OCI-LY1 (cell line): ENCODE results near the gene GIPC2.

Source experiments
- H2AFZ ChIP-seq: fragments of 200-600 bp; sonication (generic), shearing (Covaris generic); 2 replicates; pipeline ENCODE4 v1.6.0; 2014; ENCODE audit warnings: antibody characterized with exemption, mild to moderate bottlenecking, low read length
- H3F3A ChIP-seq: fragments of 200-600 bp; sonication (generic), shearing (Covaris generic); 2 replicates; pipeline ENCODE4 v1.6.0; 2014; ENCODE audit warnings: mild to moderate bottlenecking, antibody characterized with exemption, low read length, moderate library complexity; ENCODE audit not compliant: insufficient read depth
- H3K27ac ChIP-seq: fragments of 200-600 bp; sonication (generic); 2 replicates; pipeline ENCODE4 v1.5.1; 2014; ENCODE audit warnings: low read length, mixed run types, mild to moderate bottlenecking, low read depth; ENCODE audit not compliant: poor library complexity, severe bottlenecking
- H3K27me3 ChIP-seq: fragments of 200-600 bp; sonication (generic); 2 replicates; pipeline ENCODE4 v1.6.0; 2014; ENCODE audit warnings: antibody characterized with exemption, mild to moderate bottlenecking, low read length, moderate library complexity; ENCODE audit not compliant: insufficient read depth
- H3K36me3 ChIP-seq: fragments of 200-600 bp; sonication (generic); 2 replicates; pipeline ENCODE4 v1.6.1; 2014; ENCODE audit warnings: mild to moderate bottlenecking, antibody characterized with exemption, low read length, moderate library complexity, mixed read lengths; ENCODE audit not compliant: insufficient read depth
- H3K4me1 ChIP-seq: fragments of 200-600 bp; sonication (generic); 2 replicates; pipeline ENCODE4 v1.5.1; 2014; ENCODE audit warnings: mild to moderate bottlenecking, low read length, moderate library complexity; ENCODE audit not compliant: insufficient read depth, severe bottlenecking
- H3K4me2 ChIP-seq: fragments of 200-600 bp; sonication (generic), shearing (Covaris generic); 2 replicates; pipeline ENCODE4 v1.6.1; 2014; ENCODE audit warnings: low read length
- H3K4me3 ChIP-seq: fragments of 200-600 bp; sonication (generic); 2 replicates; pipeline ENCODE4 v1.5.1; 2014; ENCODE audit warnings: low read length, low read depth, mild to moderate bottlenecking, mixed read lengths; ENCODE audit not compliant: poor library complexity, severe bottlenecking
- H3K79me2 ChIP-seq: fragments of 200-600 bp; shearing (Covaris generic); 2 replicates; pipeline ENCODE4 v1.6.1; 2016; ENCODE audit warnings: mixed run types, low read length, mixed read lengths; ENCODE audit not compliant: insufficient read depth
- H3K9ac ChIP-seq: fragments of 200-600 bp; sonication (generic), shearing (Covaris generic); 2 replicates; pipeline ENCODE4 v1.6.1; 2014; ENCODE audit warnings: mild to moderate bottlenecking, low read length, mixed read lengths
- H3K9me2 ChIP-seq: fragments of 200-600 bp; sonication (generic), shearing (Covaris generic); 2 replicates; pipeline ENCODE4 v1.6.1; 2014; ENCODE audit warnings: low read depth, mild to moderate bottlenecking, low read length, mixed read lengths
- H3K9me3 ChIP-seq: fragments of 200-600 bp; shearing (Covaris generic); 2 replicates; pipeline ENCODE4 v1.6.1; 2014; ENCODE audit warnings: low read length, mixed read lengths
- H4K20me1 ChIP-seq: fragments of 200-600 bp; sonication (generic), shearing (Covaris generic); 2 replicates; pipeline ENCODE4 v1.6.0; 2016; ENCODE audit warnings: mild to moderate bottlenecking, low read length; ENCODE audit not compliant: insufficient read depth
- EZH2 ChIP-seq: fragments of 200-600 bp; sonication (generic), shearing (Covaris generic); IDR thresholded peaks from 2 replicates; pipeline ENCODE4 v1.8.0; 2017; ENCODE audit warnings: borderline replicate concordance, mixed run types, mild to moderate bottlenecking, antibody characterized with exemption, low read length, moderate library complexity, mixed read lengths
- TF ChIP-seq, protein P1 (sequence below): fragments of 200-600 bp; sonication (generic), shearing (Covaris generic); IDR thresholded peaks from 2 replicates; pipeline ENCODE4 v1.5.1; 2017; ENCODE audit warnings: mild to moderate bottlenecking, antibody characterized with exemption, low read length, moderate library complexity, mixed read lengths

Gene GIPC2

GRCh38 chr1:78101051-78101450 lies 55.3 kb downstream of the GIPC2 start:
- no peaks in the 10 kb centered on the region for H3K9me3 ChIP-seq
- no peaks in the 10 kb centered on the region for H3F3A ChIP-seq
- H3K27ac ChIP-seq = no peak overlapping the region
- no peaks in the 10 kb centered on the region for H4K20me1 ChIP-seq
- no peak overlapping the region for H3K9ac ChIP-seq
- H2AFZ ChIP-seq = no peak overlapping the region
- H3K36me3 ChIP-seq = no peaks in the 10 kb centered on the region
- H3K4me2 ChIP-seq = no peak overlapping the region
- no peaks in the 10 kb centered on the region for H3K9me2 ChIP-seq
- no peaks in the 10 kb centered on the region for H3K79me2 ChIP-seq
- no peaks in the 10 kb centered on the region for H3K27me3 ChIP-seq
- TF ChIP-seq, protein P1, sequence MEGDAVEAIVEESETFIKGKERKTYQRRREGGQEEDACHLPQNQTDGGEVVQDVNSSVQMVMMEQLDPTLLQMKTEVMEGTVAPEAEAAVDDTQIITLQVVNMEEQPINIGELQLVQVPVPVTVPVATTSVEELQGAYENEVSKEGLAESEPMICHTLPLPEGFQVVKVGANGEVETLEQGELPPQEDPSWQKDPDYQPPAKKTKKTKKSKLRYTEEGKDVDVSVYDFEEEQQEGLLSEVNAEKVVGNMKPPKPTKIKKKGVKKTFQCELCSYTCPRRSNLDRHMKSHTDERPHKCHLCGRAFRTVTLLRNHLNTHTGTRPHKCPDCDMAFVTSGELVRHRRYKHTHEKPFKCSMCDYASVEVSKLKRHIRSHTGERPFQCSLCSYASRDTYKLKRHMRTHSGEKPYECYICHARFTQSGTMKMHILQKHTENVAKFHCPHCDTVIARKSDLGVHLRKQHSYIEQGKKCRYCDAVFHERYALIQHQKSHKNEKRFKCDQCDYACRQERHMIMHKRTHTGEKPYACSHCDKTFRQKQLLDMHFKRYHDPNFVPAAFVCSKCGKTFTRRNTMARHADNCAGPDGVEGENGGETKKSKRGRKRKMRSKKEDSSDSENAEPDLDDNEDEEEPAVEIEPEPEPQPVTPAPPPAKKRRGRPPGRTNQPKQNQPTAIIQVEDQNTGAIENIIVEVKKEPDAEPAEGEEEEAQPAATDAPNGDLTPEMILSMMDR = no peak
- TF ChIP-seq EZH2 = no peak
- no peaks in the 10 kb centered on the region for H3K4me1 ChIP-seq
- no peak overlapping the region for H3K4me3 ChIP-seq

- no peaks in the 10 kb centered on the region for H3K9me3 ChIP-seq
- no peaks in the 10 kb centered on the region for H3K27me3 ChIP-seq
- H4K20me1 ChIP-seq = no peaks in the 10 kb centered on the region
- no peak for TF ChIP-seq EZH2
- TF ChIP-seq, protein P1 = no peak
- no peaks in the 10 kb centered on the region for H3K4me1 ChIP-seq
- no peaks in the 10 kb centered on the region for H3K79me2 ChIP-seq
- H3K9ac ChIP-seq = no peak overlapping the region
- H3K27ac ChIP-seq = no peak overlapping the region
- H3K9me2 ChIP-seq = no peaks in the 10 kb centered on the region
- H2AFZ ChIP-seq = no peak overlapping the region
- no peak overlapping the region for H3K4me3 ChIP-seq
- H3F3A ChIP-seq = no peaks in the 10 kb centered on the region
- H3K36me3 ChIP-seq = no peaks in the 10 kb centered on the region
- H3K4me2 ChIP-seq = no peak overlapping the region
Observed at GRCh38 chr1:78101514-78101913, 55.7 kb downstream of the GIPC2 start.

DNA sequence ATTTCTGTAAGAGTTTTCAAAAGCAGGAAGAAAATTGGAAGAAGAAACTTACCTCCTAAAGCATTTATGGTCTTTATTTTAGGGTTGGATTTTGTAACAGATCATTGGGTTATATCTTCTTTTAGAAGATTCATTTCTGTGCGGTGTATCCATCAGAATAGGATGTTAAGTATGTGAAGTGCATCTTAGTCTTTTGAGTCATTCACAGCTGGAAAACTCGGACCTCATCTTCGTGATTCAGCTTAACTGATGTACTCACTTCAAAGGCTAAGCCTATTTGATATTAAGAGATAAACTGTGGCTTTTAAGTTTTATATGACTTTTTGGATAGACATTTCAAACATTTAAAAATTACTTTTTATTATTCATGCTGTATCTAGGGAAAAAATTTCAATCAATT lies 56.3 kb downstream of the GIPC2 start:
- no peaks in the 10 kb centered on the region for H3K4me1 ChIP-seq

More for the DNA sequence above, 56.3 kb downstream of the GIPC2 start:
- no peaks in the 10 kb centered on the region for H3K9me3 ChIP-seq
- no peak overlapping the region for H3K9ac ChIP-seq
- no peaks in the 10 kb centered on the region for H3K27me3 ChIP-seq
- H3K4me3 ChIP-seq = no peak overlapping the region
- H4K20me1 ChIP-seq = no peaks in the 10 kb centered on the region
- H3K79me2 ChIP-seq = no peaks in the 10 kb centered on the region
- no peak overlapping the region for H2AFZ ChIP-seq
- H3F3A ChIP-seq = no peaks in the 10 kb centered on the region
- no peak overlapping the region for H3K4me2 ChIP-seq
- no peak overlapping the region for H3K27ac ChIP-seq
- no peaks in the 10 kb centered on the region for H3K36me3 ChIP-seq
- H3K9me2 ChIP-seq = no peaks in the 10 kb centered on the region
- TF ChIP-seq EZH2 = no peak
- TF ChIP-seq, protein P1 = no peak
